K562 (cell line): ENCODE measurements around the gene DCTN2. TPM values are rescaled to one million over a fixed set of nuclear protein-coding genes. Genes with fewer than 3 reads are reported as not detected.

ENCODE experiments used
- ASH1L ChIP-seq: fragments of 450-650 bp; IDR thresholded peaks from 2 replicates; pipeline ENCODE4 v1.6.1; 2018; ENCODE audit warnings: borderline replicate concordance, mild to moderate bottlenecking, low read depth; ENCODE audit not compliant: partially characterized antibody
- CXXC5 ChIP-seq: fragments of 250-450 bp; sonication (Bioruptor Pico); IDR thresholded peaks from 2 replicates; pipeline ENCODE4 v1.8.0; 2022; ENCODE audit warnings: inconsistent platforms, mild to moderate bottlenecking, moderate library complexity
- ILF3 ChIP-seq: fragments of 450-650 bp; IDR thresholded peaks from 2 replicates; pipeline ENCODE4 v1.6.1; 2018; ENCODE audit warnings: antibody characterized with exemption, mild to moderate bottlenecking, moderate library complexity, borderline replicate concordance
- KDM4B ChIP-seq, 2 experiments: fragments of 450-650 bp in 1 of 2; sonication (generic) in 1 of 2; IDR thresholded peaks; 2 replicates each; pipeline ENCODE4 v1.6.1; 2016 to 2017; ENCODE audit warnings: borderline replicate concordance in 2 of 2, antibody characterized with exemption in 1 of 2, low read depth in 1 of 2, mild to moderate bottlenecking in 1 of 2
- MTA3 ChIP-seq: fragments of 450-650 bp; formaldehyde crosslinking; IDR thresholded peaks from 2 replicates; pipeline ENCODE4 v1.6.1; 2017; ENCODE audit warnings: mild to moderate bottlenecking, borderline replicate concordance
- NR1H2 ChIP-seq: sonication (generic); formaldehyde crosslinking; IDR thresholded peaks from 2 replicates; pipeline ENCODE4 v1.4.0; 2020; ENCODE audit warnings: mild to moderate bottlenecking, missing genetic modification reagents
- PCBP2 ChIP-seq: fragments of 200-400 bp; formaldehyde crosslinking; IDR thresholded peaks from 2 replicates; pipeline ENCODE4 v1.6.1; 2018; ENCODE audit warnings: low read length, low read depth, mild to moderate bottlenecking, moderate library complexity; ENCODE audit not compliant: poor library complexity, severe bottlenecking
- PHB ChIP-seq: fragments of 250-450 bp; sonication (Bioruptor Pico); IDR thresholded peaks from 2 replicates; pipeline ENCODE4 v1.5.0; 2021
- PRPF4 ChIP-seq: fragments of 200-400 bp; formaldehyde crosslinking; IDR thresholded peaks from one replicate; pipeline ENCODE4 v1.6.1; 2017; ENCODE audit warnings: low read length, low read depth, mild to moderate bottlenecking; ENCODE audit not compliant: insufficient read depth, poor library complexity, severe bottlenecking
- RUNX1 ChIP-seq: sonication (generic); IDR thresholded peaks from 2 replicates; pipeline ENCODE4 v1.6.1; 2016; ENCODE audit warnings: antibody characterized with exemption, low read depth
- SLC30A9 ChIP-seq: fragments of 250-450 bp; sonication (Bioruptor Pico); IDR thresholded peaks from 2 replicates; pipeline ENCODE4 v1.8.0; 2022; ENCODE audit warnings: mild to moderate bottlenecking, moderate library complexity
- XRCC3 ChIP-seq: fragments of 450-650 bp; IDR thresholded peaks from 2 replicates; pipeline ENCODE4 v1.6.1; 2017; ENCODE audit warnings: mild to moderate bottlenecking, moderate library complexity
- ZNF668 ChIP-seq: fragments of 250-450 bp; sonication (Bioruptor Pico); IDR thresholded peaks from 2 replicates; pipeline ENCODE4 v1.8.0; 2022; ENCODE audit warnings: mild to moderate bottlenecking, inconsistent platforms
- ZNF717 ChIP-seq: fragments of 250-450 bp; sonication (Bioruptor Pico); IDR thresholded peaks from 2 replicates; pipeline ENCODE4 v1.5.0; 2021
- ZNF766 ChIP-seq: fragments of 200-800 bp; sonication (Bioruptor generic); conservative IDR thresholded peaks from 2 replicates; pipeline ENCODE4 v1.6.1; 2016; ENCODE audit warnings: missing genetic modification characterization, missing compliant biosample characterization
- polyA plus RNA-seq, 8 experiments: library from polyadenylated mRNA; depleted of rRNA in 4 of 8; stranded (reverse) in 5 of 8; unstranded in 3 of 8; fragments of >200 nt; fragmentation: Nextera tagmentation in 2 of 8; fragmentation: Illumina TruSeq in 1 of 8; extraction: Ambion mirVana in 2 of 8; extraction: Trizol in 1 of 8; gene quantifications; 2 replicates each; pipeline versions ENCODE4 v1.2.1 to v1.2.3, GENCODE V29; 2011 to 2014; ENCODE audit warnings: inconsistent platforms in 1 of 8, missing spikeins in 1 of 8
- total RNA-seq, 7 experiments: library from RNA; depleted of rRNA in 6 of 7; stranded (reverse); fragments of >200 nt in 6 of 7; fragmentation: Illumina TruSeq in 2 of 7; extraction: Trizol in 2 of 7; gene quantifications; 2 replicates each; pipeline versions ENCODE4 v1.2.1 to v1.2.3, GENCODE V29; 2011 to 2021; ENCODE audit warnings: low replicate concordance in 1 of 7
- TF ChIP-seq, protein P1 (sequence below): fragments of 250-450 bp; sonication (Bioruptor Pico); IDR thresholded peaks from 2 replicates; pipeline ENCODE4 v1.6.1; 2021; ENCODE audit warnings: mild to moderate bottlenecking
- TF ChIP-seq, protein P2 (sequence below), 3 experiments: IDR thresholded peaks in 2 of 3; conservative IDR thresholded peaks in 1 of 3; 2 replicates each; pipeline ENCODE4 v1.5.1; 2011 to 2012; ENCODE audit warnings: low read length in 3 of 3, mild to moderate bottlenecking in 3 of 3, control low read depth in 2 of 3, improper control_type of control experiment in 1 of 3, inconsistent platforms in 1 of 3, low read depth in 1 of 3, mixed read lengths in 1 of 3, moderate library complexity in 1 of 3; ENCODE audit not compliant: insufficient read depth in 2 of 3
- TF ChIP-seq, protein P3 (sequence below): fragments of 450-650 bp; formaldehyde crosslinking; IDR thresholded peaks from 2 replicates; pipeline ENCODE4 v1.4.0; 2022; ENCODE audit warnings: missing genetic modification characterization
- TF ChIP-seq, protein P4 (sequence below): sonication (generic); formaldehyde crosslinking; IDR thresholded peaks from 2 replicates; pipeline ENCODE4 v1.8.0; 2023; ENCODE audit warnings: mild to moderate bottlenecking, missing genetic modification reagents

The DCTN2 gene
- total and polyA plus RNA-seq, 9 of the 15 experiments (the other 6 are each of a cell fraction or from before 2014, with no cell fraction given): 43.6 to 270 (median 125) TPM

DNA sequence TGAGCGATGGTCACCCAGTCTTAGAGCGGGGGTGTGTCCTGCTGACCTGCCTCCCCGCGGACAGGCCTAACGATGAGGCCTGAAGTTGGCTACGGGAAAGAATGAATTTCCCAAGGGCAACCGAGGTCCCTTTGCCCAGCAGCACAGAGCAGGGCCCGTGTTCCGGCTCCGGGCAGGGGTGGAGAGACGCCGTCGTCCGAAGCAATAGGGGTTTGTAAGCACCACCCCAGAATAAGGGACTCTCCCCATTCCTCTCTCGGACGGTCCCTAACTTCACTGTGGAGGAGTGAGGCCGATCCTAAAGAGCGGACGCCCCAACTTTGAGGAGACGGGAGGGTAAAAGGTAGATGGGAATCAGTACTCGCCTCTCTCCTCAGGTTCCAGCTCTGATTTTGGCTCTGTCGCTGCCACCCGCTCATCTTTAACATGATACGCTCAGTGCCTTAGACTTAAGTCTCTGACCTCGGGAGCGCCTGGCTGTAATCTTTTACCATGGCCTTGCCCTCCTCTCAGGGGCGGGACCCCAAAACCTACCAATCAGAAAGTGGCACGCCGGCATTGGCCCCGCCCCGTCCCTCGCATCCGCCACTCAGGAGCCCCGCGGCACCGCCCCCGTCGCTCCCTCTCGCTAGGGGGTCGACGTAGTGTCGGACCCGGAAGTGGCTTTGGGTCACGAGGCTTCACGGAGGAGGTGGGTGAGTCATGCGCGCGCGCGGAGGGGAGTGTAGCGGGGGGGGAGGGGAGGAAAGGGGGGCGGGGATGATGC lies 26.8 kb downstream of the DCTN2 start, which contains the start of gene DDIT3 (continued):
- TF ChIP-seq ILF3 (peak; percentile 52; the same call in 1 of the 2 replicates), MTA3 (peak; percentile 94), NR1H2 (CRISPR knock-in tag) (peak; percentile 62; the same call in 1 of the 2 replicates), ZNF717 (CRISPR knock-in tag) (peak; percentile 84; the same call in 1 of the 2 replicates), RUNX1 (0 out of 2 replicates have a peak, but pooled peaks have one; percentile 29), ASH1L (peak; percentile 69), CXXC5 (CRISPR knock-in tag) (peak; percentile 70), XRCC3 (no peak), SLC30A9 (no peak), PHB (0 out of 2 replicates have a peak, but pooled peaks have one; percentile 30), KDM4B (IDR thresholded peaks at IDR 0.05; ENCODE audit: borderline replicate concordance in 2 of 2, low read depth in 1 of 2) (peak in 1 of 2 experiments; percentile 26; a peak in 1 of 4 replicates), ZNF766 (peak; percentile 24; the same call in 1 of the 2 replicates), PCBP2 (no peak), ZNF668 (0 out of 2 replicates have a peak, but pooled peaks have one; percentile 26), PRPF4 (peak; percentile 58)
- TF ChIP-seq, protein P1, sequence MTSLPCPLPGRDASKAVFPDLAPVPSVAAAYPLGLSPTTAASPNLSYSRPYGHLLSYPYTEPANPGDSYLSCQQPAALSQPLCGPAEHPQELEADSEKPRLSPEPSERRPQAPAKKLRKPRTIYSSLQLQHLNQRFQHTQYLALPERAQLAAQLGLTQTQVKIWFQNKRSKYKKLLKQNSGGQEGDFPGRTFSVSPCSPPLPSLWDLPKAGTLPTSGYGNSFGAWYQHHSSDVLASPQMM (CRISPR knock-in tag): no peak
- TF ChIP-seq, protein P2, sequence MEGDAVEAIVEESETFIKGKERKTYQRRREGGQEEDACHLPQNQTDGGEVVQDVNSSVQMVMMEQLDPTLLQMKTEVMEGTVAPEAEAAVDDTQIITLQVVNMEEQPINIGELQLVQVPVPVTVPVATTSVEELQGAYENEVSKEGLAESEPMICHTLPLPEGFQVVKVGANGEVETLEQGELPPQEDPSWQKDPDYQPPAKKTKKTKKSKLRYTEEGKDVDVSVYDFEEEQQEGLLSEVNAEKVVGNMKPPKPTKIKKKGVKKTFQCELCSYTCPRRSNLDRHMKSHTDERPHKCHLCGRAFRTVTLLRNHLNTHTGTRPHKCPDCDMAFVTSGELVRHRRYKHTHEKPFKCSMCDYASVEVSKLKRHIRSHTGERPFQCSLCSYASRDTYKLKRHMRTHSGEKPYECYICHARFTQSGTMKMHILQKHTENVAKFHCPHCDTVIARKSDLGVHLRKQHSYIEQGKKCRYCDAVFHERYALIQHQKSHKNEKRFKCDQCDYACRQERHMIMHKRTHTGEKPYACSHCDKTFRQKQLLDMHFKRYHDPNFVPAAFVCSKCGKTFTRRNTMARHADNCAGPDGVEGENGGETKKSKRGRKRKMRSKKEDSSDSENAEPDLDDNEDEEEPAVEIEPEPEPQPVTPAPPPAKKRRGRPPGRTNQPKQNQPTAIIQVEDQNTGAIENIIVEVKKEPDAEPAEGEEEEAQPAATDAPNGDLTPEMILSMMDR (IDR thresholded peaks at IDR 0.05 in 2 of 3, conservative IDR thresholded peaks at IDR 0.05 in 1 of 3; ENCODE audit: insufficient read depth in 2 of 3, low read depth in 1 of 3, low read length in 3 of 3): 0 out of 6 replicates have a peak, but pooled peaks of 1 of the 3 experiments have one; percentile 1
- TF ChIP-seq, protein P3, sequence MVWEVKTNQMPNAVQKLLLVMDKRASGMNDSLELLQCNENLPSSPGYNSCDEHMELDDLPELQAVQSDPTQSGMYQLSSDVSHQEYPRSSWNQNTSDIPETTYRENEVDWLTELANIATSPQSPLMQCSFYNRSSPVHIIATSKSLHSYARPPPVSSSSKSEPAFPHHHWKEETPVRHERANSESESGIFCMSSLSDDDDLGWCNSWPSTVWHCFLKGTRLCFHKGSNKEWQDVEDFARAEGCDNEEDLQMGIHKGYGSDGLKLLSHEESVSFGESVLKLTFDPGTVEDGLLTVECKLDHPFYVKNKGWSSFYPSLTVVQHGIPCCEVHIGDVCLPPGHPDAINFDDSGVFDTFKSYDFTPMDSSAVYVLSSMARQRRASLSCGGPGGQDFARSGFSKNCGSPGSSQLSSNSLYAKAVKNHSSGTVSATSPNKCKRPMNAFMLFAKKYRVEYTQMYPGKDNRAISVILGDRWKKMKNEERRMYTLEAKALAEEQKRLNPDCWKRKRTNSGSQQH (CRISPR knock-in tag): peak; percentile 37; the same call in 1 of the 2 replicates
- TF ChIP-seq, protein P4, sequence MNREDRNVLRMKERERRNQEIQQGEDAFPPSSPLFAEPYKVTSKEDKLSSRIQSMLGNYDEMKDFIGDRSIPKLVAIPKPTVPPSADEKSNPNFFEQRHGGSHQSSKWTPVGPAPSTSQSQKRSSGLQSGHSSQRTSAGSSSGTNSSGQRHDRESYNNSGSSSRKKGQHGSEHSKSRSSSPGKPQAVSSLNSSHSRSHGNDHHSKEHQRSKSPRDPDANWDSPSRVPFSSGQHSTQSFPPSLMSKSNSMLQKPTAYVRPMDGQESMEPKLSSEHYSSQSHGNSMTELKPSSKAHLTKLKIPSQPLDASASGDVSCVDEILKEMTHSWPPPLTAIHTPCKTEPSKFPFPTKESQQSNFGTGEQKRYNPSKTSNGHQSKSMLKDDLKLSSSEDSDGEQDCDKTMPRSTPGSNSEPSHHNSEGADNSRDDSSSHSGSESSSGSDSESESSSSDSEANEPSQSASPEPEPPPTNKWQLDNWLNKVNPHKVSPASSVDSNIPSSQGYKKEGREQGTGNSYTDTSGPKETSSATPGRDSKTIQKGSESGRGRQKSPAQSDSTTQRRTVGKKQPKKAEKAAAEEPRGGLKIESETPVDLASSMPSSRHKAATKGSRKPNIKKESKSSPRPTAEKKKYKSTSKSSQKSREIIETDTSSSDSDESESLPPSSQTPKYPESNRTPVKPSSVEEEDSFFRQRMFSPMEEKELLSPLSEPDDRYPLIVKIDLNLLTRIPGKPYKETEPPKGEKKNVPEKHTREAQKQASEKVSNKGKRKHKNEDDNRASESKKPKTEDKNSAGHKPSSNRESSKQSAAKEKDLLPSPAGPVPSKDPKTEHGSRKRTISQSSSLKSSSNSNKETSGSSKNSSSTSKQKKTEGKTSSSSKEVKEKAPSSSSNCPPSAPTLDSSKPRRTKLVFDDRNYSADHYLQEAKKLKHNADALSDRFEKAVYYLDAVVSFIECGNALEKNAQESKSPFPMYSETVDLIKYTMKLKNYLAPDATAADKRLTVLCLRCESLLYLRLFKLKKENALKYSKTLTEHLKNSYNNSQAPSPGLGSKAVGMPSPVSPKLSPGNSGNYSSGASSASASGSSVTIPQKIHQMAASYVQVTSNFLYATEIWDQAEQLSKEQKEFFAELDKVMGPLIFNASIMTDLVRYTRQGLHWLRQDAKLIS (CRISPR knock-in tag): peak; percentile 99
